ENCODE data around the gene CBX8. TPM values are rescaled to one million over a fixed set of nuclear protein-coding genes. Genes with fewer than 3 reads are reported as not detected.

CBX8 gene
- total and polyA plus RNA-seq, 12 donors = 2.2 to 9.3 (median 5.4) TPM

GRCh38 chr17:79786930-79787643, 9.8 kb downstream of the CBX8 start:
- no peak for ATAC-seq
- H3K27me3 ChIP-seq = peaks cover 25 to 74% (median 68%) of the 10 kb centered on the region in 7 donors
- H3K4me3 ChIP-seq = no peak overlapping the region
- DNase-seq = no peak
- intact Hi-C loops (cut with DNase I) = loop anchor here (5.0 to 10.0 kb wide), 8 partner anchors 40 to 205 kb away; no protein-coding TSS in a partner anchor
- peaks cover 9 to 40% (median 32%) of the 10 kb centered on the region in 9 donors for H3K4me1 ChIP-seq
- H3K27ac ChIP-seq = no peak overlapping the region
- WGBS, 2 donors = 86 to 91% methylated on average over 12 of the region's 12 CpGs
- H3K36me3 ChIP-seq = peaks cover 0 to 21% (median 0%) of the 10 kb centered on the region in 9 donors
- TF ChIP-seq CTCF (IDR thresholded peaks at IDR 0.05) = no peak
- no peaks in the 10 kb centered on the region for H3K9me3 ChIP-seq

GRCh38 chr17:79785900-79786810, 10.7 kb downstream of the CBX8 start:
- intact Hi-C loops (cut with DNase I) = loop anchor here (5.0 to 10.0 kb wide), 8 partner anchors 39 to 206 kb away; no protein-coding TSS in a partner anchor

GRCh38 chr17:79785017-79785899, 11.6 kb downstream of the CBX8 start:
- H3K36me3 ChIP-seq = peaks cover 0 to 21% (median 0%) of the 10 kb centered on the region in 9 donors
- no peak for TF ChIP-seq CTCF (IDR thresholded peaks at IDR 0.05)
- intact Hi-C loops (cut with DNase I) = loop anchor here (5.0 to 10.0 kb wide), 8 partner anchors 38 to 207 kb away; no protein-coding TSS in a partner anchor
- ATAC-seq (no peak), DNase-seq (no peak)
- no peak overlapping the region for H3K27ac ChIP-seq
- WGBS, 2 donors = 97 to 98% methylated on average over 17 of the region's 17 CpGs
- peaks cover 12 to 57% (median 53%) of the 10 kb centered on the region in 7 donors for H3K27me3 ChIP-seq
- H3K4me1 ChIP-seq = peaks cover 5 to 36% (median 14%) of the 10 kb centered on the region in 9 donors
- H3K9me3 ChIP-seq = no peaks in the 10 kb centered on the region
- no peak overlapping the region for H3K4me3 ChIP-seq

More at GRCh38 chr17:79785900-79786810, 10.7 kb downstream of the CBX8 start:
- H3K9me3 ChIP-seq = no peaks in the 10 kb centered on the region
- peaks cover 9 to 38% (median 23%) of the 10 kb centered on the region in 9 donors for H3K4me1 ChIP-seq
- H3K27ac ChIP-seq = peak overlapping the region in 1 of 10 donors; percentile 34
- ATAC-seq (peak; percentile 20 to 82 (median 47)), DNase-seq (no peak)
- WGBS, 2 donors = 62 to 74% methylated on average over 15 of the region's 15 CpGs
- H3K4me3 ChIP-seq = no peak overlapping the region
- peaks cover 0 to 21% (median 0%) of the 10 kb centered on the region in 9 donors for H3K36me3 ChIP-seq
- no peak for TF ChIP-seq CTCF (IDR thresholded peaks at IDR 0.05)
- peaks cover 21 to 66% (median 62%) of the 10 kb centered on the region in 7 donors for H3K27me3 ChIP-seq
